Measurements from ENCODE around the gene NIM1K. TPM values are rescaled to one million over a fixed set of nuclear protein-coding genes. Genes with fewer than 3 reads are reported as not detected.

NIM1K gene
- total and polyA plus RNA-seq, 10 of the 15 experiments (the other 5 are each of a cell fraction or from before 2014, with no cell fraction given): 0.27 to 1.7 (median 0.66) TPM

GRCh38 chr5:43154469-43154868, 37.6 kb upstream of the NIM1K start:
- Histone ChIP-seq H3K79me2 (ENCODE audit: control insufficient read depth, insufficient read depth, low read length) (peaks cover 2% of the 10 kb centered on the region; the same call in 1 of the 2 replicates), H3K4me2 (ENCODE audit: control insufficient read depth, insufficient read depth) (no peak overlapping the region), H3K27ac (ENCODE audit: control insufficient read depth, insufficient read depth) (no peak overlapping the region), H3K27me3 (replicated peaks in 1 of 2; ENCODE audit: control insufficient read depth in 2 of 2, insufficient read depth in 2 of 2, low read length in 1 of 2) (no peaks in the 10 kb centered on the region), H2AFZ (ENCODE audit: control insufficient read depth, low read depth, low read length) (no peak overlapping the region), H4K20me1 (ENCODE audit: control insufficient read depth, insufficient read depth) (no peaks in the 10 kb centered on the region), H3K9me3 (replicated peaks; ENCODE audit: control insufficient read depth, insufficient read depth, low read length) (no peaks in the 10 kb centered on the region), H3K9ac (ENCODE audit: control insufficient read depth, insufficient read depth, low read length) (no peak overlapping the region), H3K4me3 (no peak overlapping the region), H3K36me3 (ENCODE audit: control insufficient read depth in 2 of 2, insufficient read depth in 2 of 2, low read length in 1 of 2) (peaks cover 3 to 9% of the 10 kb centered on the region in 2 experiments), H3K4me1 (ENCODE audit: control insufficient read depth, insufficient read depth, low read length) (no peaks in the 10 kb centered on the region)
- CTCF ChIA-PET: interaction anchor here (0.9 to 1.5 kb wide), 2 partner anchors 16 to 24 kb away, joined by 3 to 4 read pairs; no protein-coding TSS in a partner anchor
- POLR2A ChIA-PET: interaction anchor here (0.7 kb wide), 1 partner anchor 130 kb away, joined by 3 read pairs; no protein-coding TSS in a partner anchor
- SMC1A ChIA-PET (ENCODE audit: uncharacterized antibody, unreplicated experiment): interaction anchor here (1.6 kb wide), 1 partner anchor 13 kb away, joined by 3 read pairs; no protein-coding TSS in a partner anchor
- in situ Hi-C loops (cut with MboI): no loop called here
- ATAC-seq (no peak), DNase-seq (ENCODE audit: low read depth, low spot score) (no peak), FAIRE-seq (no peak)
- intact Hi-C loops (cut with micrococcal nuclease; ENCODE audit: unreplicated experiment): no loop called here
- no peak for TF ChIP-seq PAX5 (IDR thresholded peaks at IDR 0.05; ENCODE audit: borderline replicate concordance, low read depth, low read length)
- WGBS (ENCODE audit: insufficient coverage, insufficient replicate concordance, low lambda C conversion rate, missing lambda C conversion rate): 97% methylated on average over 4 of the region's 4 CpGs
- RAD21 ChIA-PET (ENCODE audit: unreplicated experiment): interaction anchor here (0.6 kb wide), 1 partner anchor 16 kb away, joined by 3 read pairs; no protein-coding TSS in a partner anchor
- no TSS peak for BruUV-seq (replicated peaks)

DNA sequence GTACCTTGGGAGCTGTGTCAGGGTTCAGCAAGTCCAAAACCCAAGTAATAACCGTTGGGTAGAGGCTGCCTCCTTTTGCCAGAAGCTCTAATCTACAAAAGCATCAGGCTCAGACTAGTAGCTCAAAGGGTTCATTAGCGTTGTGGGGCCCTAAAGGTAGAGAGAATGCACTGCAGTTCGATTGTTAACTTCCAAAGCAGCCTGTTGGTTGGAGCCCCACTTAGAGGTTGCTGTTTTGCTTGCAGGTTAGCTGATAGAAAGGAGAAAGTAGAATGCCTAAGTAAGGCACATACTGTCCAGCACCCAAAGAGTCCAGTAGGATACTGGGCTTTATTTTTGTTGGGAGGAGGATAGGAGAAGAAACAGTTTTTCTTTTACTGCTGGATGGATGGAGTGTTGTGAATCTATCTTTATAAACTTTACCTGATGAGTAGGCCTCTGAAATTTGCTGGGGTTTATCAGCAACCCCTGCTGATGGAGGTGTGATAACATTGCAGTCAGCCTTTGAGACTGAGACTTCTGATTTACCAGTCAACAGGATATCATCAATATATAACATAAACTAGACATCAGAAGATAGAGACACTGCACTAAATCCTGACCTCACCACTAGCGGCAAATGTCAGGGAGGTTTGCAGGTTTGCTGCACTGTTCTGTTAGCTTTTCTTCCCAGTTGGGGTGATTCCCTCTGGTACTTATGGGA, 36.5 kb upstream of the NIM1K start:
- ChIA-PET CTCF (interaction anchor here (1.5 kb wide), 1 partner anchor 23 kb away, joined by 4 read pairs; no protein-coding TSS in a partner anchor), RAD21 (ENCODE audit: unreplicated experiment) (no interaction called here), POLR2A (interaction anchor here (0.6 kb wide), 1 partner anchor 34 kb away, joined by 3 read pairs; the partner anchor contains the start of gene ZNF131), SMC1A (ENCODE audit: uncharacterized antibody, unreplicated experiment) (interaction anchor here (1.0 to 1.6 kb wide), 2 partner anchors 12 to 13 kb away, joined by 3 read pairs; no protein-coding TSS in a partner anchor)
- BruUV-seq (replicated peaks): no TSS peak
- no peak overlapping the region for H3K9ac ChIP-seq (ENCODE audit: control insufficient read depth, insufficient read depth, low read length)
- in situ Hi-C loops (cut with MboI): no loop called here
- peaks cover 2 to 9% of the 10 kb centered on the region in 2 experiments for H3K36me3 ChIP-seq (ENCODE audit: control insufficient read depth in 2 of 2, insufficient read depth in 2 of 2, low read length in 1 of 2)
- TF ChIP-seq FOXM1 (IDR thresholded peaks at IDR 0.05; ENCODE audit: low read depth, low read length) (no peak), ZSCAN29 (IDR thresholded peaks at IDR 0.05) (no peak), MAX (IDR thresholded peaks at IDR 0.05; ENCODE audit: low read depth, low read length) (no peak), E2F4 (IDR thresholded peaks at IDR 0.05; ENCODE audit: low read depth, low read length) (no peak), BHLHE40 (IDR thresholded peaks at IDR 0.05; ENCODE audit: borderline replicate concordance in 1 of 2, low read depth in 2 of 2, low read length in 1 of 2) (no peak), HSF1 (IDR thresholded peaks at IDR 0.05; ENCODE audit: low read depth, low read length) (no peak), TCF7 (IDR thresholded peaks at IDR 0.05; ENCODE audit: borderline replicate concordance) (no peak), NBN (IDR thresholded peaks at IDR 0.05) (no peak), ZNF622 (IDR thresholded peaks at IDR 0.05) (no peak), HDAC6 (IDR thresholded peaks at IDR 0.05; ENCODE audit: unreplicated experiment) (no peak), IKZF2 (IDR thresholded peaks at IDR 0.05) (no peak), POLR2AphosphoS5 (IDR thresholded peaks at IDR 0.05; ENCODE audit: low read length) (no peak), MEF2A (IDR thresholded peaks at IDR 0.05; ENCODE audit: insufficient read depth, low read depth, low read length) (no peak), CHD1 (IDR thresholded peaks at IDR 0.05; ENCODE audit: low read depth, low read length) (no peak)
- intact Hi-C loops (cut with micrococcal nuclease; ENCODE audit: unreplicated experiment): no loop called here
- FAIRE-seq (no peak), DNase-seq (ENCODE audit: low read depth, low spot score) (no peak), ATAC-seq (peak; percentile 41)
- no peak overlapping the region for H2AFZ ChIP-seq (ENCODE audit: control insufficient read depth, low read depth, low read length)
- H3K27ac ChIP-seq (ENCODE audit: control insufficient read depth, insufficient read depth): no peak overlapping the region
- no peaks in the 10 kb centered on the region for H4K20me1 ChIP-seq (ENCODE audit: control insufficient read depth, insufficient read depth)
- no peak overlapping the region for H3K4me3 ChIP-seq
- 86% methylated on average over 4 of the region's 4 CpGs for WGBS (ENCODE audit: insufficient coverage, insufficient replicate concordance, low lambda C conversion rate, missing lambda C conversion rate)
- no peaks in the 10 kb centered on the region for H3K9me3 ChIP-seq (replicated peaks; ENCODE audit: control insufficient read depth, insufficient read depth, low read length)
- H3K79me2 ChIP-seq (ENCODE audit: control insufficient read depth, insufficient read depth, low read length): peaks cover 2% of the 10 kb centered on the region; the same call in 1 of the 2 replicates
- no peaks in the 10 kb centered on the region for H3K4me1 ChIP-seq (ENCODE audit: control insufficient read depth, insufficient read depth, low read length)
- no peaks in the 10 kb centered on the region for H3K27me3 ChIP-seq (replicated peaks in 1 of 2; ENCODE audit: control insufficient read depth in 2 of 2, insufficient read depth in 2 of 2, low read length in 1 of 2)
- no peak overlapping the region for H3K4me2 ChIP-seq (ENCODE audit: control insufficient read depth, insufficient read depth)
